GM12892 (cell line): ENCODE results near the gene SLC35F6.

Source experiments
- DNase-seq: peaks from one replicate; pipeline ENCODE4 v3.0.0; 2011; ENCODE audit not compliant: insufficient read length
- FAIRE-seq: peaks from 2 replicates; lab custom pipeline; 2011; peaks lifted over from hg19 to GRCh38; lab: Jason Lieb, UNC
- POLR2A ChIP-seq: IDR thresholded peaks from 2 replicates; pipeline ENCODE4 v1.6.1; 2011; ENCODE audit warnings: low read depth, low read length, control low read depth
- POLR2AphosphoS5 ChIP-seq: IDR thresholded peaks from 2 replicates; pipeline ENCODE4 v1.6.1; 2011; ENCODE audit warnings: low read depth, low read length, control low read depth
- TAF1 ChIP-seq: IDR thresholded peaks from 2 replicates; pipeline ENCODE4 v1.6.1; 2011; ENCODE audit warnings: low read depth, mild to moderate bottlenecking, control low read depth, low read length, borderline replicate concordance

Gene SLC35F6

DNA sequence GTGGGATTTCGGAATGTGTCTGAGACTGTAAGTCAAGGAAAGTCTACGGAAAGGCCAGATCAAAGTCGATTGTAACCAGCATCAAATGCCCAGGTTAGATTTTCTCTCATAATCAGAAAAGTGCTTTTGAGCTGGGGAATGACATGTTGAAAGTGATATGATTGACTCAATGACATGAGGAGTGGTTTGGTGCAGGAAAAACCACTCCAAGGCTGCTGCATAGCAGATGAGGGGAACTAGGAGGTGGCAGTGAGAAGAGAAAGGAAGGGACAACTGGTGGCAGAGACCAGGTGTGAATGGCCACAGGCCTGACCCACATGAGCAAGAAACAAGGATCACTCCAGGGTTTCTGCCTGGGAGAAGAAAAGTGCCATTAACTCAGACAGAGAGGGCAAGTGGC lies 822 bp downstream of the SLC35F6 start:
- DNase-seq (no peak), FAIRE-seq (no peak)
- no peak for TF ChIP-seq TAF1
- no peak for TF ChIP-seq POLR2A
- TF ChIP-seq POLR2AphosphoS5, result no peak

GRCh38 chr2:26765475-26766200 lies 1.6 kb downstream of the SLC35F6 start:
- TF ChIP-seq POLR2AphosphoS5 (no peak), TAF1 (no peak), POLR2A (no peak)
- DNase-seq, result no peak
- FAIRE-seq, result no peak

DNA sequence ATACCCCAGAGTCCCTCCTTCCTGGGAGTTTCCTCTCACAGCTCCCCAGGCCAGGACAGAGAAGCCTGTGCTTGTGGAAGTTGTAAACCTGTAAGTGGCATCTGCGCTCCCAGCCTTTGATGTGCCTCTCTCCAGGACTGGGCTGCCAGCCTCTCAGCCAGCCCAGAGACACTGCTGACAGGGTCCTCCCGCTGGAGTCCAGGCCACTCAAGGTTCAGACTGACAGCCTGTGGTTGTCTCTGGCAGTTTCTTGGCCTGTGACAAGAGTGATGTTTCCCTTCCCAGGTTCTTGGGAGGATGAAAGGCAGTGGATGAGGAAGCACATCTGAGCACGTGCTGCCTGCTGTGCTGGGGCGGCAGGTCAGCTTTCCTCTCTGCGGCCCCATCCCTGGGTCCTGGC lies 3.0 kb downstream of the SLC35F6 start:
- no peak for FAIRE-seq
- TF ChIP-seq TAF1 (no peak), POLR2A (no peak), POLR2AphosphoS5 (no peak)
- no peak for DNase-seq

- no peak for DNase-seq
- TF ChIP-seq TAF1 (no peak), POLR2A (no peak), POLR2AphosphoS5 (no peak)
- no peak for FAIRE-seq
These were observed 3.9 kb downstream of the SLC35F6 start for GRCh38 chr2:26767894-26768487.

DNA sequence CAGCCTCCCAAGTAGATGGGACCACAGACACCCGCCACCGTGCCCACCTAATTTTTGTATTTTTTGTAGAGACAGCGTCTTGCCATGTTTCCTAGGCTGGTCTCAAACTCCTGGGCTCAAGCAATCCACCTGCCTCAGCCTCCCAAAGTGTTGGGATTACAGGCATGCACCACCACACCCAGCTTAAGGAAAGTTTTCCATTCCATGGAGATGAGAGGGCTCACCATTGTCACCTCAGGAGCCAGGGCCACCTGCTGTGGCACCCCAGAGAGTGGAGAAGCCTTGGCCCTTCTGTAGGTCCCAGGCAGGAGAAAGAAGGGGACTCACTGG lies 4.6 kb downstream of the SLC35F6 start:
- no peak for TF ChIP-seq TAF1
- no peak for TF ChIP-seq POLR2A
- no peak for TF ChIP-seq POLR2AphosphoS5
- FAIRE-seq (no peak), DNase-seq (no peak)

- TF ChIP-seq POLR2AphosphoS5 (no peak), TAF1 (no peak), POLR2A (no peak)
- FAIRE-seq, result no peak
- DNase-seq, result no peak
These were observed 5.1 kb downstream of the SLC35F6 start for GRCh38 chr2:26769089-26769761.

- FAIRE-seq (no peak), DNase-seq (no peak)
- TF ChIP-seq TAF1, result no peak
- no peak for TF ChIP-seq POLR2AphosphoS5
- TF ChIP-seq POLR2A, result no peak
These were observed 7.0 kb downstream of the SLC35F6 start for GRCh38 chr2:26770986-26771586.

GRCh38 chr2:26772064-26773001 lies 8.2 kb downstream of the SLC35F6 start:
- TF ChIP-seq TAF1 (no peak), POLR2AphosphoS5 (no peak), POLR2A (no peak)
- DNase-seq, result no peak
- no peak for FAIRE-seq

- DNase-seq, result no peak
- FAIRE-seq, result no peak
- TF ChIP-seq POLR2AphosphoS5 (no peak), TAF1 (no peak), POLR2A (no peak)
These were observed 12.2 kb downstream of the SLC35F6 start for GRCh38 chr2:26776195-26776800.

DNA sequence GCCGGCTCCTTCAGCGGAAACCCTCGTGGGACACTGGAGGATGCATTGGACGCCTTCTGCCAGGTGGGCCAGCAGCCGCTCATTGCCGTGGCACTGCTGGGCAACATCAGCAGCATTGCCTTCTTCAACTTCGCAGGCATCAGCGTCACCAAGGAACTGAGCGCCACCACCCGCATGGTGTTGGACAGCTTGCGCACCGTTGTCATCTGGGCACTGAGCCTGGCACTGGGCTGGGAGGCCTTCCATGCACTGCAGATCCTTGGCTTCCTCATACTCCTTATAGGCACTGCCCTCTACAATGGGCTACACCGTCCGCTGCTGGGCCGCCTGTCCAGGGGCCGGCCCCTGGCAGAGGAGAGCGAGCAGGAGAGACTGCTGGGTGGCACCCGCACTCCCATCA lies 14.0 kb downstream of the SLC35F6 start:
- DNase-seq (no peak), FAIRE-seq (no peak)
- TF ChIP-seq TAF1 (no peak), POLR2AphosphoS5 (no peak), POLR2A (no peak)
